CD1c-positive myeloid dendritic cell (primary cell): Measurements from ENCODE around the gene TACR1.
"Not testable (repeated sequence)": the region's sequence is repeated elsewhere in the genome, so short reads cannot be mapped to it uniquely, and the experiment has no call there.

Experiments used
- DNase-seq: peaks from one replicate; pipeline ENCODE4 v3.0.0-alpha.2; 2016; ENCODE audit errors: extremely low spot score

Gene TACR1

GRCh38 chr2:75088791-75089190, 110.5 kb downstream of the TACR1 start:
- DNase-seq = no peak

- DNase-seq = no peak
Observed at GRCh38 chr2:75087736-75088135, 111.6 kb downstream of the TACR1 start.

DNA sequence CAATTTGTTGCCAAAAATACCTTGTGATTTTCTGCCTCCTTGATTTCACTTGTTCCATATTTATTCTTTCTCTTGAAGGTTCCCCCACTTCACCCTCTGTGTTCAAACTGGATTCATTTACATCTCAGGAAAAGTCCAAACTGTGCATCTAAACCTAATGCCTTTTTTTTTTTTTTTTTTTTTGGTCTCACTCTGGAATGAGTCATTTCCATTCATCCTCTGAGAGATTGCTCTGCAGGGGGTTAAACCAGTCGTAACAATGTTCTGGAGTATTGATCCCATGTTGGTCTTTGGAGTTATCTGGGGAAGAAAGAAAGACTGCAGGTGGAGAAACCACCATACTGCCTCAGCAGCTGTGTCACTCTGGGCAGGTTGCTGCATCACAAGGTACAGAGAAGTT, 119.7 kb downstream of the TACR1 start:
- DNase-seq = no peak

GRCh38 chr2:75077909-75078308, 121.4 kb downstream of the TACR1 start:
- no peak for DNase-seq

GRCh38 chr2:75076088-75076487, 123.2 kb downstream of the TACR1 start:
- no peak for DNase-seq

DNA sequence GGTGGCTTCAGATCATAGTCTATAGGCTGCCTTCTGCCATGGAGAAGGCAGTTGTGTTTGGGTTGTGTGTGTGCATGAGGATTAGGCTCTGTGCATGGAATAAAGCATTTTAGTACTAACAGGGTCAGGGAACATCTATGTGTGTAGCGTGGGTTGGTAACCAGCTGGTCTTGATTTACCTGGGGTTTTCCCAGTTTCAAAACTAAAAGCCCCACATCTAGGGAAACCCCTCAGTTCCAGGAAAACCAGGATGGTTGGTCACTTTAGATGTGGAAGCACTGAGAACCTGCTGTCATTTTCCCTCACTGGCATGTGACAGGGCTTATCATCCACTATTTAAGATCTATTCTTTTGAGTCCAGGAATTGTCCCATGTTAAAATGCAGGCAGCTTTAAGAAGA, 124.6 kb downstream of the TACR1 start:
- no peak for DNase-seq

- DNase-seq = no peak
Observed at GRCh38 chr2:75074228-75074627, 125.1 kb downstream of the TACR1 start.

DNA sequence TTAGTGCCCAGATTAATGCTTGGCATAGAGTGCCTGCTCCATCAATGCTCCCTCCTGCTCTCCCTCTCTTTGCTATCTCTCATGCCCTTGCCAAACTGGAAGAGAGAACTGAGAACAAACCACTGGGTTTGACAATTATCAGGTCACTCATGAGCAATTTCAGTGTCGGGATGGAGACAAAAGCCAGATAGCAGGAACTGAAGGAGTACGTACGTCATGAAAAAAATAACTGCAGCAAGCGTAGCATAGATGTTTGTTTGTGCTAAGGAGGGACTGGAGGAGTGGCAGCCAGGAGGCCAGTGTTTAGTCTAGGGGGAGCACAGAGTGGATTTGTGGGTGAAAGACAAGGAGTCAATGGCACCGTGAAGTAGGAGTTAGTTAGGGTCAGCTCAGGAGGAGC, 127.6 kb downstream of the TACR1 start:
- no peak for DNase-seq

DNA sequence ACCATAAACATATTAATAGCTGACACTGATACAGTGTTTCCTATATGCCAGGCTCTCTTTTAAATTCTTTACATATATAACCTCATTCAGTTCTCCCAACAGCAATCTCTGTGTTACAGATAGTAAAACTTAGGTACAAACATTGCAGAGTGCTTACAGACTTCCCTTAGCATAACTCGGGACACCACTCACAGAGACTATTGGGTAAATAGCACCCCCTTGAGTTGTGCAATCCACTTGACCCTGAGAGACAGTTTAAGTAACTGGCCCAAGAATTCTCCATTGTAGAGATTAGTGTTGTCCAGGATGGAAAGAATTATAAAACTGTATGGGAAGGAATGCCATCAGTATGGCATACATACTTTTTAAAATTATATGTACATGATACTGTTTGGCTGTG, 130.8 kb downstream of the TACR1 start:
- DNase-seq = no peak

GRCh38 chr2:75067506-75067905, 131.8 kb downstream of the TACR1 start:
- DNase-seq = no peak

DNA sequence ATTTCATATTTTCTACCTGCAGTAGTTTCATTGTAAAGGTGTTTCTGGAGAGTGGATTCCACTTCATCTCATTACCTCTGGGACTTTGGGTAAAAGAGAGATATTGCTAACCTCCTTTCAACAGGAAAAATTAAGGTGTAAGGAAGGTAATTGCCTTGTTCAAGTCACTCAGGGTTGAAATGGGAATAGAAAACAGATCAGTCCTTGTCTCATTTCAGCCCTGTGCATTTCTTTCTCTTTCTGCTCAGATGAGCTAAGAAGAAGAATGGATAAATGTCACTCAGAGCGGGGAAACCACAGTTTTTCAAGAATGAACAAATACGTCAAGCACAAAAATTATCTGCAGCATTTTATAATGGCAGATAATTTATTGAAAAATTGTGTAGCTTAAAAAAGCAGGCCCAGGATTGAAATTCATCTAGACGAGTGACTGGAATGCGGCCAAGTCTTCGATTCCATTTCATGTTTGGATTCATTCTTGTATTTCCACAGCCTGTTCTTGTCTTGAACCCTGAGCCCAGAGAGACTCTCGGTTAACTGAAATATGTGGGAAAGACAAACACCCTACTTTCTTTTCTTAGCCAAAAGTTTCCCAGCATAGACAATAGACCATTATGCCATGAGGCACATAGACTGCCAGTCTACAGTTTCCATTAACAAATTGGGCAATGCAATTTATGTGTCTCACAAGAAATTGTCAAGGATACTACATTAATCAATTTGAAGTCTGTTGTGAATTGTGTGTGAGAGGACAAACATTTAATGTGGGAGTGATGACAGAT, 133.0 kb downstream of the TACR1 start:
- DNase-seq = no peak

- no peak for DNase-seq
Observed at GRCh38 chr2:75065402-75066008, 133.8 kb downstream of the TACR1 start.

GRCh38 chr2:75064691-75065396, 134.5 kb downstream of the TACR1 start:
- peak; percentile 58 for DNase-seq

DNA sequence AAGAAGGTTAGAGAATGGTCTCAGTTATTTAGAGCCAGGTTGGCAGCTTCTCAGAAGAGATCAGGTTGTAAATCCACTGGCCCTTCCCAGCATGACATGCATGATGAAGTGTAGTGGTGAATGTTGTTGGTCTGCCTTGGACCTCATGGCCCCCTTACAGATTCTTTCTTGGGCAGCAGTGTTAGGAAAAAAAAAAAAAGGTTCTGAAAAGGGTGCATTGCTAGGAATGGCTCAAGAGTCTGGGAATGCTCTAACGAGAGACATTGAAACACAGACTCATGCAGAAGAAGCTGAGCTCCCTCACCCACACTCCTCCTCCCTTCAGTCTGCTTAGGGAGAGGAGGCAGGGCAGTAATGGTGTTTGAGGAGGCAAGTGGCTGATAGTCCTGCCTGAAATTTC, 135.4 kb downstream of the TACR1 start:
- DNase-seq = no peak

DNA sequence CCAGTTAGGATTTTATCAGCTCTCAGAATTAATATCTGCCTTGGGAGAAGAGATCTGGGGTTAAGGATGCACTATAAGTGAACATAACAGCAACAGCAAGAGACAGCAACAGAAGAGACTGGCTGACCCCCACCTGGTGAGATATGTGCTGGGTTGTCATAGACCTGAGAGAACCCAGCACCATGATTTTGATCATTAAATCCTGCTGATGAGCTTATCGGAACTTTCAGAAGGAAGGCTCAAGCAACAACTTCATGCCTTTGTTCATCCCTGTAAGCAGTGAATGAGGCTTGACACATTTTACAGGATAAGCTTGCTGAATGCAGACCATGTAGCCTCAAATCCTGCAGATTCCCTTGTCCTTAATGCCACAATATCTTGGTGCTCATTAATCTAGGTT, 140.9 kb downstream of the TACR1 start:
- DNase-seq = no peak

DNA sequence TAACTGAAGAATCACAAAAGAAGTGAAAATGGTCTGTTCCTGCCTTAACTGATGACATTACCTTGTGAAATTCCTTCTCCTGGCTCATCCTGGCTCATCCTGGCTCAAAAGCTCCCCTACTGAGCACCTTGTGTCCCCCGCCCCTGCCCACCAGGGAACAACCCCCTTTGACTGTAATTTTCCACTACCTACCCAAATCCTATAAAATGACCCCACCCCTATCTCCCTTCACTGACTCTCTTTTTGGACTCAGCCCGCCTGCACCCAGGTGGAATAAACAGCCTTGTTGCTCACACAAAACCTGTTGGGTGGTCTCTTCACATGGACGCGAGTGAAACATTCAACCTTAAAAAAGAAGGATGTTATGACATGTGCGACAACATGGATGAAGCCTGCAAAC, 142.2 kb downstream of the TACR1 start:
- DNase-seq = not testable (repeated sequence)

- no peak for DNase-seq
Observed at GRCh38 chr2:75055820-75056675, 143.3 kb downstream of the TACR1 start.

DNA sequence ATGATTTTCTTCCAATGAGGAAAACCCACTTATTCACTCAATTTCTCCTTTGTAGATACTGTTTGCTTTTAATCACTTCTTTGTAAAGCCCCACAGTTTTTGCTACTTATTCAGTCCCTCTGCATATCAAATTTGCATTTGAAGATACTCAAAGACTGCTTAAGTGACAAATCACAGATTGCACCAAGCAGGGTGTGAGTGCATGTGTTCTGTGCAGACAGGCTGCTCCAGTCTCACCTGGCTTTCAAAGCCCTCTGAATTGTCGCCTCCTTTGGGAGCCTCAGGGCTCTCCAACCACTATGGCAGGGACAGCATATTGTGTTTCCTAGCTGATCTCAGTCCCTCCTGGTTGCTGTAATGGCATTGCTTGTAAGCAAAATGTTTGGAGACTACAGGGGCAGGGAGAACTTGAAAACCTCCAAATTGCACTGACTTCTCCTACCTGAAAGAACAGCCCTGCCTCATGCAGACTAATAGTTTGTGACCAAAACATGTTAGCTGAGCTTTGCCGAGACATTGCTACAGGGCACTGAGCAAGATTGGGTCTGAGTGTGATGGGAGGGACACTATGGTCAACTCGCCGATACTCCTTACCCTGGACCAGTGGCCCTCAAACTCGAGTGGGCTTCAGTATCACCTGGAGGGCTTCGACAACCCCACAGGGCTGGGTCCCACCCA, 144.0 kb downstream of the TACR1 start:
- DNase-seq = no peak

DNA sequence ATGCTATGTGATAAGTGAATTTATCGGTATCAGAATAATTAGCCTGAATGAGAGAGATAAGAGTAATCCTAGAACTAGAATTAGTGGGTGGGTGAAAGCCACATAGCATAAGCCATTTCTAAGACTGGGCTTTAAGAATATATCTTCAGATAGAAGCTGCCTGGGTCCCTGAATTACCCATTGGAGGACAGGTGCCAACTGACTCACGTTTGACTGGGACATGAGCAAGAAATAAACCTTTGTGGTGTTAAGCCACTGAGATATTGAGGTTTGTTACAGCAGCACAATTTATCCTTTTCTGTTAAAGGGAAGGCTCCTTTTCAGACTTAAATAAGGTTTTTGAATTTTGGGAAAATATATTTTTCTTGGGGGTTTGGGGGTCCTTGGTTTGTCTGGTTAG, 145.0 kb downstream of the TACR1 start:
- DNase-seq = no peak

DNA sequence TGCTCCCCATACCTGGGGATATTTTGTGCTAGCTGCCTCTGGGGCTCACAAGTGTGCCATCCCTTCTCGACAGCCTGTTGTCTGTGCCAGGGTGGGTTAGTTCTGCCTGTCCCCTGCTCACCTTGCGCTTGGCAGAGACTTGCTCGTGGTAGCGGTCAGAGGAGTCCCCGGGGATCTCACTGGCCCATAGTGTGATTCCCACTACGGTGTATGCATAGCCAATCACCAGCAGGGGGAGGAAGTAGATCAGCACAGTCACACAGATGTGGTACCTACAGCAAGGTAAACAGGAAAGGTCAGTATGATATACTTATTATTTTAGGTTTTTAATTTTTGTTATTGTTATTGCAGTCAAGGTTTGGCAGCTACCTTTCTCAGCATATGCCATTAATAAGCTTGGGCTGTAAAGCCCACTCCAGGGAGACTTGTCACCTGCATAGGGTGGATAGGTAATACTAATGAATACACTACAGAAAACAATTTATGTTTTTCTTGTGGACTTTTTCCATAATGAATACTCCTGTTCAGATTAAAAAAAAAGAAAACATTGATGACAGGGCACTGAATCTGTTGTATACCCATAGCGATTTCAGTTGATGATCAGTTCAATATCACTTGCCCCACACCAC, 145.7 kb downstream of the TACR1 start:
- DNase-seq = no peak

DNA sequence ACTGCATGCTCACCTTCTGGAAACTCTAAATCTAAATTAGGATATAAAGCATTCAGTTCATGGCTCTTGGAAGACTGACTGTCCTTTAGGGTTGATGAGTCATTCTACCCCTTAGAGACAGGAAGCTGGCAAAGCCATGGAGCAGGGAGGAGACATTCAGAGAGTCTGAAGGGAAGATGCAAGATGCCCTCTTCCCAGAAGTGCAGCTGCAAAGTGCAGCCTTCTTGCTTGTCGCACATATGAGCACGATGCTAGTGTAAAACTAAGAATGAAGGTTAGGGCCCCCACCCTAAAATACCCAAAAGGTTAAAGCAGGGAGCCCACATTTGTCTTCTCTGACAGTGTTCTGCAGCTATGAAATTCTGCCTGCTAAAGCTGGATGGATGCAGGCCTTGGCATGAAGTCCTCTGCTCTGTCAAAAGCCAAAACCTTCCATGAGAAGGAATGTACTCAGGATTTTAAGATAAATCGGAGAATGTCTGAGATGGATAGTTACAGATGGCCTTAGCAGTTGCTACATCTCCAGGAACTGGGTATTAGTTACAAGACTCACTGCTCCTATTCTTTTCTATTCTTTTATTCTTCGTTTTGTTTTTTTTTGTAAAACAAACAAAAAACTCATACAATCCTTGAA, 151.2 kb downstream of the TACR1 start:
- DNase-seq = no peak
